ENCODE measurements around the gene ANKRD63. TPM values are rescaled to one million over a fixed set of nuclear protein-coding genes. Genes with fewer than 3 reads are reported as not detected.
A peak's percentile ranks its signal among the peaks of the same experiment; 100 is the strongest.

Gene ANKRD63
- total RNA-seq, 1 donor from 2014 or later = not detected

- no peak for DNase-seq (ENCODE audit: low read depth)
- peaks cover 29% of the 10 kb centered on the region for H3K27me3 ChIP-seq (ENCODE audit: control insufficient read depth, insufficient read depth, low read length)
- TF ChIP-seq CTCF (IDR thresholded peaks at IDR 0.05; ENCODE audit: insufficient read depth, low read length, poor library complexity, severe bottlenecking) = no peak
Observed at GRCh38 chr15:40310993-40311392, 28.1 kb upstream of the ANKRD63 start.

DNA sequence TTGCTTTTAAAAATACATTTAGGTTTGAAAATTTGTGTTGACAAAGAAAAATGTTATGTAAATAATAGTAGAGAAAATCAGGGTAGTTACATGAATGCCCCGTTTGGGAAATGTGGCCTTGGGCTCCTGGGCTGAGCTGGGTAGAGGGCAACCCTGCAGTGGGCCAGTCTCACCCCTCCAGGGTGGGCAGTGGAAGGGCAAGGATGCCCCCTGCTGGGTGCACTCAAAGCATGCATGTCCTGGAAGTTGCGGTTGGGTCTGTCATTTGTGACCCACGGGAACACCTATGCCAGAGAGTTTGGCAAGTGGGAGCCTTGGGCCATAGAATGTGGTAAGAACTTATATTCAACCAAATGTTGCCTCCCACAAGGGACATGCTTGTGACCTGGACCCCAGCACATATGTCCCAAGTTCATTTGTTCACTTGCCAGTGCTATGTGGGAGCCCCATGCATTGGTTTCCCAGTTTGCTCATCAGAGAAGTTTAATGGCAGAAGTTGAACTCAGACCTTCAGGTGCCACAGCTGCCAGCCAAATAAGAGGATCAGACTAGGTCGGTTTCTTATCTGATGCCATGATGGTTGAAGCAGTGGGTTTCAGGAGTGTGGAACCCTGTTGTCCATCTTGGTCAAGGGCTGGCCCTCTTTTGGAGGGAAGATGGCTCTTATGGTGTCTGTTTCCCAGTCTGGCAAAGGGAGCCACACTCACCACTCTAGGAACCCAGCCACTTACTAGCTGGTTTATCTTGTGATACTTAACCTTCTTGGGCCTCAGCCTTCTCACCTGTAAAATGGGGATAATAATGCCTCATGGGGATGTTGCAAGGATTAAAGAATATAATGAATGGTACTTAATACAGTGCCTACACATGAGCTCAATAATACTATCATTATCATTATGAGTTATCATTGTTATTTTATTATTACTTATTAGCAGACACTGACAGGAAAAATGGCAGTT, 27.4 kb upstream of the ANKRD63 start:
- peaks cover 30% of the 10 kb centered on the region for H3K27me3 ChIP-seq (ENCODE audit: control insufficient read depth, insufficient read depth, low read length)
- H3K36me3 ChIP-seq (ENCODE audit: control insufficient read depth, insufficient read depth, low read length) = no peaks in the 10 kb centered on the region
- no peak for DNase-seq (ENCODE audit: low read depth)
- H3K4me3 ChIP-seq (ENCODE audit: low read depth, low read length) = no peak overlapping the region
- TF ChIP-seq CTCF (IDR thresholded peaks at IDR 0.05; ENCODE audit: insufficient read depth, low read length, poor library complexity, severe bottlenecking) = peak; percentile 86

More at GRCh38 chr15:40310993-40311392, 28.1 kb upstream of the ANKRD63 start:
- no peaks in the 10 kb centered on the region for H3K36me3 ChIP-seq (ENCODE audit: control insufficient read depth, insufficient read depth, low read length)
- no peak overlapping the region for H3K4me3 ChIP-seq (ENCODE audit: low read depth, low read length)

DNA sequence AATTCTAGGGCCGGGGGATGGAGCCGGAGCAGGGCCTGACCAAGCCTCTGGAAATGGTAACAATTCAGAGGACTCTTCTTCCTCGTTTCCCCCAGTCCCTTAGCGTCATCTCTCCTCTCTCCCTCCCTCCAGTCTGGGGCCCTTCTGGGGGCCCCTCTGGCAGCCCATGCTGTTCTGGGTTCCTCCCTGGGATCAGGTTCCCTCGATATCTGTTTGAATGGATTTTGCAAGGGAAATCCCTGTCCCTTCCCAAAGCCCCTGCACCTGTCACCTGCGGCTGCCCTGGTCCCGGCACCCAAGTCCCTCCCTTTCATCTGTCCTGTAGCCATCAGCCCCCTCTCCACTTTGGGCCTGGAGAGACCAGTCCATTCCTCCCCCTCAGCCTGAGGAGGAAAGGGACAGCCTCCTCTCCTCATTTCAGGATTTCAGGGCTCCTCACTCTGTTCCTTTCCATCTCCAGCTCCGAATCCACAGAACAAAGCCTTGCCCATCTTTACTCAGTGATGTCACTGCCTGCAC, 26.5 kb upstream of the ANKRD63 start:
- Histone ChIP-seq H3K27me3 (ENCODE audit: control insufficient read depth, insufficient read depth, low read length) (peaks cover 30% of the 10 kb centered on the region), H3K4me3 (ENCODE audit: low read depth, low read length) (no peak overlapping the region), H3K36me3 (ENCODE audit: control insufficient read depth, insufficient read depth, low read length) (no peaks in the 10 kb centered on the region)
- TF ChIP-seq CTCF (IDR thresholded peaks at IDR 0.05; ENCODE audit: insufficient read depth, low read length, poor library complexity, severe bottlenecking) = no peak
- DNase-seq (ENCODE audit: low read depth) = no peak

DNA sequence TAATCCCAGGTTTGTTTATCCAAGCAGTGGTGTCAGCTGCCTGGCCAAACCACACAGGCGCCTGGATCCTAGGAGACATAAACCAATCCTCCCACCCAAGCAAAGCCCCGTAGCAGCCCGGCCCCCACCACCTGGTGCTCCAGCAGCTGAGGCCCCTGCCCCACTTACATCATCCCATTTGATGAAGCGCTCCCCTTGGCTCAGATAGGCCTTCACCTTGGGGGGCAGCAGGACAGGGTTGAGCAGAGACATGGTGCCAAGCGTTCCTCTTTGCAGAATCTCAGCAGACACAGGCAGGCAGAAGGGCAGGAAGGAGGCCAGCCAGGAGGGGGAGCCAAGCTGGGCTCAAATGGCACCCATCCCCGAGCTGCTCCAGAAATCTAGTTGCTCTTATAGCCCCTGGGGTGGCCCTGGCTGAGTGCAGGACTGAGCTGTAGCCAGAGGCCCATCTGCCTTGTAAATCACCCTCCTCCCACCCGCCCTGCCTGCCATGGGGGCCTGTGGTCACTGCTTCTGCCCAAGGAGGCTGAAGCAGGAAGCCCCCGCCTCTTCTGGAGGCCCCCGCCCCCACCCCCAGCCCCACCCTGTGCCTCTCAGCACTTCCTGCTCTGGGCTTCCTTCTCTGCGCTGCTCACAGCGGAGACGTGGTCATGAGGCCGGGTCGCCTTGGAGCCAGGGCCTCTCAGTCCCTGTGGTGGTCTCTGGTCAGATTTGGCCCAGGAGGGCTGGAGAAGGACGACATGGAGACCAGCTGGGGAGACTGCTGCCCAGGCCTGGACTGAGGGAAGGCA, 24.8 kb upstream of the ANKRD63 start, which contains the start of gene PLCB2:
Gene PLCB2 (minus strand): TSS at position 515 of the 791 bp plus-strand sequence. CDS start 263 bp downstream, at position 252.
- Histone ChIP-seq H3K4me3 (ENCODE audit: low read depth, low read length) (no peak within 1 kb of the TSS), H3K27me3 (ENCODE audit: control insufficient read depth, insufficient read depth, low read length) (peaks cover 37% of the 10 kb centered on the region)
- no peak for DNase-seq (ENCODE audit: low read depth)

GRCh38 chr15:40306908-40307307, 24.0 kb upstream of the ANKRD63 start:
- Histone ChIP-seq H3K36me3 (ENCODE audit: control insufficient read depth, insufficient read depth, low read length) (no peaks in the 10 kb centered on the region), H3K27me3 (ENCODE audit: control insufficient read depth, insufficient read depth, low read length) (peaks cover 39% of the 10 kb centered on the region), H3K4me3 (ENCODE audit: low read depth, low read length) (no peak overlapping the region)
- no peak for TF ChIP-seq CTCF (IDR thresholded peaks at IDR 0.05; ENCODE audit: insufficient read depth, low read length, poor library complexity, severe bottlenecking)
- DNase-seq (ENCODE audit: low read depth) = no peak

More for the DNA sequence above, 24.8 kb upstream of the ANKRD63 start, which contains the start of gene PLCB2:
- peak; percentile 33 for TF ChIP-seq CTCF (IDR thresholded peaks at IDR 0.05; ENCODE audit: insufficient read depth, low read length, poor library complexity, severe bottlenecking)
- H3K36me3 ChIP-seq (ENCODE audit: control insufficient read depth, insufficient read depth, low read length) = no peaks in the 10 kb centered on the region

Measured in kidney epithelial cell (primary cell).